Measurements from ENCODE around the gene TMEM258. TPM values are rescaled to one million over a fixed set of nuclear protein-coding genes. Genes with fewer than 3 reads are reported as not detected.

TMEM258 gene
- total and polyA plus RNA-seq, 2 donors (not counting 1 experiment from before 2014, with no cell fraction given), result 65.8 to 130 TPM

- H3K36me3 ChIP-seq (replicated peaks in 1 of 2; ENCODE audit: control extremely low read depth in 1 of 2, control insufficient read depth in 1 of 2, extremely low read depth in 1 of 2, insufficient read depth in 2 of 2, low read length in 1 of 2), result peaks cover 0 to 43% of the 10 kb centered on the region in 2 experiments
- peak; percentile 42 for DNase-seq
- H3K4me3 ChIP-seq (ENCODE audit: control extremely low read depth in 1 of 5, extremely low read depth in 1 of 5, insufficient read depth in 1 of 5, low read depth in 2 of 5, low read length in 4 of 5), result no peak overlapping the region
- H3K79me2 ChIP-seq (ENCODE audit: control insufficient read depth, insufficient read depth, low read length), result peaks cover 19% of the 10 kb centered on the region
- Mint-ChIP-seq H3K4me3 (no peak overlapping the region), H3K27ac (no peak overlapping the region), H3K4me1 (peaks cover 12% of the 10 kb centered on the region), H3K9me3 (ENCODE audit: insufficient read depth) (no peaks in the 10 kb centered on the region), H3K27me3 (no peaks in the 10 kb centered on the region)
- ChIA-PET POLR2A (no interaction called here), CTCF (interaction anchor here (2.7 kb wide), 1 partner anchor 11 kb away, joined by 24 read pairs; no protein-coding TSS in a partner anchor)
- peaks cover 9 to 12% of the 10 kb centered on the region in 2 donors for H3K4me1 ChIP-seq (ENCODE audit: control insufficient read depth in 2 of 2, insufficient read depth in 2 of 2, low read length in 2 of 2)
- no peak overlapping the region for H3K9ac ChIP-seq (ENCODE audit: low read length)
- peaks cover 11% of the 10 kb centered on the region for H4K20me1 ChIP-seq (ENCODE audit: control insufficient read depth, insufficient read depth, low read length, poor library complexity, severe bottlenecking)
- no peaks in the 10 kb centered on the region for H3K9me3 ChIP-seq (ENCODE audit: control extremely low read depth in 1 of 3, control insufficient read depth in 2 of 3, insufficient read depth in 1 of 3, low read length in 2 of 3)
- H3K4me2 ChIP-seq (replicated peaks; ENCODE audit: low read depth, low read length, poor library complexity, severe bottlenecking), result peak overlapping the region; percentile 14
- no peaks in the 10 kb centered on the region for H3K27me3 ChIP-seq (replicated peaks in 1 of 4; ENCODE audit: control extremely low read depth in 1 of 4, control insufficient read depth in 3 of 4, insufficient read depth in 4 of 4, low read length in 3 of 4)
- peak overlapping the region in 1 of 2 donors; percentile 6 for H3K27ac ChIP-seq (ENCODE audit: low read length in 2 of 2)
- WGBS (ENCODE audit: insufficient coverage), result 45% methylated on average over 7 of the region's 11 CpGs
- H2AFZ ChIP-seq (ENCODE audit: insufficient read depth, low read depth, low read length, poor library complexity, severe bottlenecking), result no peak overlapping the region
- peak; percentile 24 for ATAC-seq (ENCODE audit: low read depth)
- no peak for TF ChIP-seq EZH2 (IDR thresholded peaks at IDR 0.05; ENCODE audit: borderline replicate concordance, insufficient read depth, low read depth, low read length, poor library complexity, severe bottlenecking)
- TF ChIP-seq CTCF (IDR thresholded peaks at IDR 0.05), result no peak
- intact Hi-C loops (cut with micrococcal nuclease), result no loop called here
Measured at GRCh38 chr11:61785837-61786402, 6.5 kb downstream of the TMEM258 start.

GRCh38 chr11:61784506-61784805 is 7.9 kb downstream of the TMEM258 start:
- ATAC-seq (ENCODE audit: low read depth) (no peak), DNase-seq (no peak)
- Histone ChIP-seq H2AFZ (ENCODE audit: insufficient read depth, low read depth, low read length, poor library complexity, severe bottlenecking) (no peak overlapping the region), H4K20me1 (ENCODE audit: control insufficient read depth, insufficient read depth, low read length, poor library complexity, severe bottlenecking) (peaks cover 11% of the 10 kb centered on the region), H3K9ac (ENCODE audit: low read length) (no peak overlapping the region), H3K36me3 (replicated peaks in 1 of 2; ENCODE audit: control extremely low read depth in 1 of 2, control insufficient read depth in 1 of 2, extremely low read depth in 1 of 2, insufficient read depth in 2 of 2, low read length in 1 of 2) (peaks cover 0 to 33% of the 10 kb centered on the region in 2 experiments), H3K79me2 (ENCODE audit: control insufficient read depth, insufficient read depth, low read length) (peaks cover 7% of the 10 kb centered on the region), H3K9me3 (ENCODE audit: control extremely low read depth in 1 of 3, control insufficient read depth in 2 of 3, insufficient read depth in 1 of 3, low read length in 2 of 3) (no peaks in the 10 kb centered on the region), H3K27ac (ENCODE audit: low read length in 2 of 2) (no peak overlapping the region), H3K4me1 (ENCODE audit: control insufficient read depth in 2 of 2, insufficient read depth in 2 of 2, low read length in 2 of 2) (peaks cover 9 to 12% of the 10 kb centered on the region in 2 donors), H3K27me3 (replicated peaks in 1 of 4; ENCODE audit: control extremely low read depth in 1 of 4, control insufficient read depth in 3 of 4, insufficient read depth in 4 of 4, low read length in 3 of 4) (no peaks in the 10 kb centered on the region), H3K4me3 (ENCODE audit: control extremely low read depth in 1 of 5, extremely low read depth in 1 of 5, insufficient read depth in 1 of 5, low read depth in 2 of 5, low read length in 4 of 5) (no peak overlapping the region), H3K4me2 (replicated peaks; ENCODE audit: low read depth, low read length, poor library complexity, severe bottlenecking) (no peak overlapping the region)
- WGBS (ENCODE audit: insufficient coverage), result 92% methylated on average over 7 of the region's 7 CpGs
- no peaks in the 10 kb centered on the region for H3K9me3 Mint-ChIP-seq (ENCODE audit: insufficient read depth)
- H3K4me1 Mint-ChIP-seq, result peaks cover 6% of the 10 kb centered on the region
- no peak for TF ChIP-seq EZH2 (IDR thresholded peaks at IDR 0.05; ENCODE audit: borderline replicate concordance, insufficient read depth, low read depth, low read length, poor library complexity, severe bottlenecking)
- TF ChIP-seq CTCF (IDR thresholded peaks at IDR 0.05), result no peak
- H3K27me3 Mint-ChIP-seq, result no peaks in the 10 kb centered on the region
- no peak overlapping the region for H3K27ac Mint-ChIP-seq
- no peak overlapping the region for H3K4me3 Mint-ChIP-seq
- intact Hi-C loops (cut with micrococcal nuclease), result no loop called here
- CTCF ChIA-PET, result interaction anchor here (1.4 kb wide), 1 partner anchor 13 kb away, joined by 5 read pairs; no protein-coding TSS in a partner anchor
- POLR2A ChIA-PET, result no interaction called here
